HEK293 (cell line): ENCODE measurements around the gene MACROH2A2.

Source experiments
- CTCF ChIA-PET: fragments of 350-600 bp; formaldehyde crosslinking; extraction: SDS; loops from one replicate; lab custom pipeline; 2021; ENCODE audit warnings: antibody characterized with exemption; lab: Yijun Ruan, JAX
- POLR2A ChIA-PET: fragments of 300-600 bp; formaldehyde crosslinking; extraction: SDS; loops from one replicate; lab custom pipeline; 2020; ENCODE audit warnings: antibody characterized with exemption, inconsistent platforms; lab: Yijun Ruan, JAX
- H3K27ac ChIP-seq: fragments of 200-500 bp; sonication (Bioruptor generic); 2 replicates; pipeline ENCODE4 v1.5.1; 2014; ENCODE audit warnings: low read depth, low read length, control low read depth, inconsistent platforms; ENCODE audit errors: extremely low read depth
- H3K36me3 ChIP-seq, 2 experiments: fragments of 200-500 bp in 1 of 2; sonication (Bioruptor generic) in 1 of 2; 1 replicate in 1 of 2; 2 replicates in 1 of 2; pipeline ENCODE4 v1.5.1; 2014 to 2017; ENCODE audit warnings: inconsistent platforms in 2 of 2, low read length in 2 of 2; ENCODE audit not compliant: control insufficient read depth in 2 of 2, insufficient read depth in 1 of 2
- H3K4me1 ChIP-seq: fragments of 200-500 bp; sonication (Bioruptor generic); 2 replicates; pipeline ENCODE4 v1.5.1; 2014; ENCODE audit warnings: mild to moderate bottlenecking, low read length, inconsistent platforms; ENCODE audit not compliant: control insufficient read depth, insufficient read depth
- H3K4me3 ChIP-seq: 2 replicates; pipeline ENCODE4 v1.5.1; 2011; ENCODE audit warnings: low read depth, mild to moderate bottlenecking, control low read depth, low read length, moderate library complexity
- H3K9me3 ChIP-seq: fragments of 200-500 bp; sonication (Bioruptor generic); 2 replicates; pipeline ENCODE4 v1.5.1; 2014; ENCODE audit warnings: low read depth, low read length, inconsistent platforms; ENCODE audit not compliant: control insufficient read depth, insufficient read depth
- KLF7 ChIP-seq: fragments of 450-650 bp; formaldehyde crosslinking; IDR thresholded peaks from 2 replicates; pipeline ENCODE4 v1.5.1; 2016; ENCODE audit warnings: missing biosample characterization, missing genetic modification characterization, borderline replicate concordance
- MEIS1 ChIP-seq: sonication (generic); formaldehyde crosslinking; IDR thresholded peaks from 2 replicates; pipeline ENCODE4 v1.8.1; 2022; ENCODE audit warnings: missing genetic modification reagents, mild to moderate bottlenecking, borderline replicate concordance
- OVOL3 ChIP-seq: fragments of 450-650 bp; formaldehyde crosslinking; IDR thresholded peaks from 2 replicates; pipeline ENCODE4 v1.5.1; 2016; ENCODE audit warnings: missing biosample characterization, missing genetic modification characterization
- PATZ1 ChIP-seq: fragments of 450-650 bp; formaldehyde crosslinking; IDR thresholded peaks from 2 replicates; pipeline ENCODE4 v1.5.1; 2016; ENCODE audit warnings: missing biosample characterization, missing genetic modification characterization
- YY2 ChIP-seq: fragments of 450-650 bp; formaldehyde crosslinking; IDR thresholded peaks from 2 replicates; pipeline ENCODE4 v1.5.1; 2016; ENCODE audit warnings: missing biosample characterization, missing genetic modification characterization
- ZBTB6 ChIP-seq: fragments of 450-650 bp; formaldehyde crosslinking; IDR thresholded peaks from 2 replicates; pipeline ENCODE4 v1.5.1; 2017; ENCODE audit warnings: missing biosample characterization, missing genetic modification characterization
- ZBTB8A ChIP-seq: fragments of 450-650 bp; formaldehyde crosslinking; IDR thresholded peaks from 2 replicates; pipeline ENCODE4 v1.5.1; 2016; ENCODE audit warnings: missing biosample characterization, missing genetic modification characterization
- ZNF121 ChIP-seq: fragments of 450-650 bp; formaldehyde crosslinking; IDR thresholded peaks from 2 replicates; pipeline ENCODE4 v1.5.1; 2016; ENCODE audit warnings: missing biosample characterization, missing genetic modification characterization
- ZNF133 ChIP-seq: fragments of 450-650 bp; formaldehyde crosslinking; IDR thresholded peaks from 2 replicates; pipeline ENCODE4 v1.5.1; 2016; ENCODE audit warnings: missing biosample characterization, missing genetic modification characterization
- ZNF155 ChIP-seq: fragments of 450-650 bp; formaldehyde crosslinking; IDR thresholded peaks from 2 replicates; pipeline ENCODE4 v1.5.1; 2016; ENCODE audit warnings: missing biosample characterization, missing genetic modification characterization
- ZNF175 ChIP-seq: fragments of 450-650 bp; formaldehyde crosslinking; IDR thresholded peaks from 2 replicates; pipeline ENCODE4 v1.5.1; 2016; ENCODE audit warnings: missing biosample characterization, missing genetic modification characterization
- ZNF202 ChIP-seq: fragments of 450-650 bp; formaldehyde crosslinking; IDR thresholded peaks from 2 replicates; pipeline ENCODE4 v1.5.1; 2016; ENCODE audit warnings: missing biosample characterization, missing genetic modification characterization, borderline replicate concordance
- ZNF223 ChIP-seq: fragments of 450-650 bp; formaldehyde crosslinking; IDR thresholded peaks from 2 replicates; pipeline ENCODE4 v1.5.1; 2016; ENCODE audit warnings: missing biosample characterization, missing genetic modification characterization
- ZNF239 ChIP-seq: fragments of 450-650 bp; formaldehyde crosslinking; IDR thresholded peaks from 2 replicates; pipeline ENCODE4 v1.5.1; 2016; ENCODE audit warnings: missing biosample characterization, missing genetic modification characterization
- ZNF266 ChIP-seq: fragments of 450-650 bp; formaldehyde crosslinking; IDR thresholded peaks from 2 replicates; pipeline ENCODE4 v1.5.1; 2016; ENCODE audit warnings: missing biosample characterization, missing genetic modification characterization, low read depth
- ZNF324 ChIP-seq: fragments of 450-650 bp; formaldehyde crosslinking; IDR thresholded peaks from 2 replicates; pipeline ENCODE4 v1.5.1; 2016; ENCODE audit warnings: missing biosample characterization, missing genetic modification characterization
- ZNF341 ChIP-seq: fragments of 450-650 bp; formaldehyde crosslinking; IDR thresholded peaks from 2 replicates; pipeline ENCODE4; 2016; ENCODE audit warnings: low read depth, missing biosample characterization, missing genetic modification characterization
- ZNF366 ChIP-seq: fragments of 450-650 bp; formaldehyde crosslinking; conservative IDR thresholded peaks from 2 replicates; pipeline ENCODE4 v1.5.1; 2016; ENCODE audit warnings: missing biosample characterization, missing genetic modification characterization
- ZNF394 ChIP-seq: fragments of 450-650 bp; formaldehyde crosslinking; IDR thresholded peaks from 2 replicates; pipeline ENCODE4 v1.5.1; 2016; ENCODE audit warnings: missing biosample characterization, missing genetic modification characterization, mild to moderate bottlenecking, moderate library complexity, borderline replicate concordance
- ZNF404 ChIP-seq: fragments of 450-650 bp; formaldehyde crosslinking; IDR thresholded peaks from 2 replicates; pipeline ENCODE4 v1.5.1; 2017; ENCODE audit warnings: missing biosample characterization, missing genetic modification characterization
- ZNF48 ChIP-seq: fragments of 450-650 bp; formaldehyde crosslinking; IDR thresholded peaks from 2 replicates; pipeline ENCODE4 v1.5.1; 2016; ENCODE audit warnings: missing biosample characterization, missing genetic modification characterization
- ZNF530 ChIP-seq: fragments of 450-650 bp; formaldehyde crosslinking; IDR thresholded peaks from 2 replicates; pipeline ENCODE4 v1.5.1; 2016; ENCODE audit warnings: low read depth, missing biosample characterization, missing genetic modification characterization
- ZNF549 ChIP-seq: fragments of 450-650 bp; IDR thresholded peaks from 2 replicates; pipeline ENCODE4 v1.5.1; 2018; ENCODE audit warnings: missing biosample characterization, missing genetic modification characterization, mild to moderate bottlenecking, inconsistent platforms, moderate library complexity
- ZNF558 ChIP-seq: fragments of 450-650 bp; formaldehyde crosslinking; IDR thresholded peaks from 2 replicates; pipeline ENCODE4 v1.5.1; 2016; ENCODE audit warnings: missing biosample characterization, missing genetic modification characterization
- ZNF621 ChIP-seq: fragments of 450-650 bp; formaldehyde crosslinking; IDR thresholded peaks from 2 replicates; pipeline ENCODE4 v1.5.1; 2017; ENCODE audit warnings: missing biosample characterization, missing genetic modification characterization
- ZNF654 ChIP-seq: fragments of 450-650 bp; formaldehyde crosslinking; IDR thresholded peaks from 2 replicates; pipeline ENCODE4 v1.5.1; 2016; ENCODE audit warnings: low read depth, missing biosample characterization, missing genetic modification characterization
- ZNF707 ChIP-seq: fragments of 450-650 bp; formaldehyde crosslinking; IDR thresholded peaks from 2 replicates; pipeline ENCODE4 v1.5.1; 2016; ENCODE audit warnings: missing biosample characterization, missing genetic modification characterization
- ZSCAN23 ChIP-seq: fragments of 450-650 bp; formaldehyde crosslinking; IDR thresholded peaks from 2 replicates; pipeline ENCODE4 v1.5.1; 2016; ENCODE audit warnings: missing biosample characterization, missing genetic modification characterization
- ZSCAN4 ChIP-seq: fragments of 450-650 bp; formaldehyde crosslinking; IDR thresholded peaks from 2 replicates; pipeline ENCODE4 v1.5.1; 2017; ENCODE audit warnings: missing biosample characterization, missing genetic modification characterization
- TF ChIP-seq, protein P1 (sequence below): fragments of 450-650 bp; formaldehyde crosslinking; IDR thresholded peaks from 2 replicates; pipeline ENCODE4 v1.5.1; 2016; ENCODE audit warnings: missing biosample characterization, missing genetic modification characterization

MACROH2A2 gene

GRCh38 chr10:70132098-70133029, 79.7 kb downstream of the MACROH2A2 start, which contains the start of gene AIFM2 (continued):
- TF ChIP-seq ZNF175 (no peak), OVOL3 (no peak), ZNF621 (tag by site-specific recombination) (no peak), ZNF404 (tag by site-specific recombination) (no peak), ZNF121 (tag by site-specific recombination) (no peak), ZNF202 (tag by site-specific recombination) (no peak), ZNF133 (tag by site-specific recombination) (no peak), ZNF707 (tag by site-specific recombination) (no peak), ZNF324 (tag by site-specific recombination) (no peak), ZBTB6 (tag by site-specific recombination) (peak; percentile 93), ZNF549 (tag by site-specific recombination) (no peak), ZNF155 (no peak), ZNF266 (tag by site-specific recombination) (no peak), ZNF530 (tag by site-specific recombination) (no peak), PATZ1 (tag by site-specific recombination) (peak; percentile 72), ZNF341 (tag by site-specific recombination) (no peak), ZNF239 (tag by site-specific recombination) (no peak), MEIS1 (no peak), ZNF394 (tag by site-specific recombination) (no peak; the same call in 1 of the 2 replicates)
- TF ChIP-seq, protein P1, sequence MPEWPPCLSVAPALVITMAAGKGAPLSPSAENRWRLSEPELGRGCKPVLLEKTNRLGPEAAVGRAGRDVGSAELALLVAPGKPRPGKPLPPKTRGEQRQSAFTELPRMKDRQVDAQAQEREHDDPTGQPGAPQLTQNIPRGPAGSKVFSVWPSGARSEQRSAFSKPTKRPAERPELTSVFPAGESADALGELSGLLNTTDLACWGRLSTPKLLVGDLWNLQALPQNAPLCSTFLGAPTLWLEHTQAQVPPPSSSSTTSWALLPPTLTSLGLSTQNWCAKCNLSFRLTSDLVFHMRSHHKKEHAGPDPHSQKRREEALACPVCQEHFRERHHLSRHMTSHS: no peak

- ChIA-PET POLR2A (interaction anchor here (0.6 to 2.2 kb wide), 3 partner anchors 11 to 302 kb away, joined by 3 to 19 read pairs (median 8); partner anchors contain the start of gene TYSND1), CTCF (interaction anchor here (0.6 to 2.2 kb wide), 4 partner anchors 11 to 480 kb away, joined by 3 to 16 read pairs (median 9); partner anchors contain the start of gene TYSND1)
- no peak overlapping the region for H3K27ac ChIP-seq
- H3K9me3 ChIP-seq: no peaks in the 10 kb centered on the region
- TF ChIP-seq ZSCAN23 (tag by site-specific recombination): no peak
- no peak for TF ChIP-seq ZNF48 (tag by site-specific recombination)
- TF ChIP-seq ZNF654 (tag by site-specific recombination): no peak
- no peak for TF ChIP-seq ZNF558 (tag by site-specific recombination)
- no peak for TF ChIP-seq YY2
- no peak for TF ChIP-seq KLF7 (tag by site-specific recombination)
- no peak for TF ChIP-seq ZBTB8A (tag by site-specific recombination)
- no peak for TF ChIP-seq ZSCAN4 (tag by site-specific recombination)
- TF ChIP-seq ZNF366: no peak
- no peak for TF ChIP-seq ZNF223 (tag by site-specific recombination)
- H3K36me3 ChIP-seq: peaks cover 0 to 7% of the 10 kb centered on the region in 2 experiments; a peak in 1 of 3 replicates
- H3K4me3 ChIP-seq: no peak overlapping the region
- H3K4me1 ChIP-seq: no peaks in the 10 kb centered on the region
Measured at GRCh38 chr10:70135046-70135445, 82.4 kb downstream of the MACROH2A2 start.
